ENCODE data around the gene SERINC5. TPM values are rescaled to one million over a fixed set of nuclear protein-coding genes. Genes with fewer than 3 reads are reported as not detected.
A peak's percentile ranks its signal among the peaks of the same experiment; 100 is the strongest.

Gene SERINC5
- total RNA-seq, 2 donors from 2014 or later: 134 to 183 TPM

GRCh38 chr5:80254767-80255430 is 949 bp downstream of the SERINC5 start:
- TF ChIP-seq CTCF (conservative IDR thresholded peaks at IDR 0.05): no peak

GRCh38 chr5:80251636-80252035 is 4.2 kb downstream of the SERINC5 start:
- Mint-ChIP-seq H3K27me3 (ENCODE audit: insufficient read depth) (no peaks in the 10 kb centered on the region), H3K27ac (no peak overlapping the region), H3K4me3 (no peak overlapping the region), H3K9me3 (no peaks in the 10 kb centered on the region), H3K4me1 (peaks cover 56% of the 10 kb centered on the region), H3K36me3 (ENCODE audit: low read depth) (peaks cover 14% of the 10 kb centered on the region)
- Histone ChIP-seq H3K4me3 (ENCODE audit: low read length) (peak overlapping the region; percentile 84), H3K27me3 (ENCODE audit: control insufficient read depth, insufficient read depth, low read length, poor library complexity, severe bottlenecking) (no peaks in the 10 kb centered on the region), H3K4me1 (ENCODE audit: control insufficient read depth, insufficient read depth, low read length) (peaks cover 12% of the 10 kb centered on the region), H3K27ac (ENCODE audit: low read depth, low read length) (no peak overlapping the region), H3K36me3 (ENCODE audit: control insufficient read depth, insufficient read depth, low read length) (peaks cover 31% of the 10 kb centered on the region), H3K9ac (ENCODE audit: extremely low read depth, low read length, poor library complexity, severe bottlenecking) (no peak overlapping the region), H3K9me3 (ENCODE audit: control insufficient read depth, low read length) (no peaks in the 10 kb centered on the region)
- TF ChIP-seq CTCF (conservative IDR thresholded peaks at IDR 0.05): no peak
- WGBS, 2 experiments (ENCODE audit: insufficient coverage in 1 of 2, insufficient read length in 1 of 2): 94% methylated on average over 8 of the region's 8 CpGs
- DNase-seq: no peak

More at GRCh38 chr5:80254767-80255430, 949 bp downstream of the SERINC5 start:
- Mint-ChIP-seq H3K9me3 (no peaks in the 10 kb centered on the region), H3K27me3 (ENCODE audit: insufficient read depth) (no peaks in the 10 kb centered on the region), H3K36me3 (ENCODE audit: low read depth) (peaks cover 5% of the 10 kb centered on the region), H3K27ac (peak overlapping the region; percentile 1), H3K4me3 (peak overlapping the region; percentile 88), H3K4me1 (peaks cover 43% of the 10 kb centered on the region)
- Histone ChIP-seq H3K9me3 (ENCODE audit: control insufficient read depth, low read length) (no peaks in the 10 kb centered on the region), H3K27me3 (ENCODE audit: control insufficient read depth, insufficient read depth, low read length, poor library complexity, severe bottlenecking) (no peaks in the 10 kb centered on the region), H3K9ac (ENCODE audit: extremely low read depth, low read length, poor library complexity, severe bottlenecking) (peak overlapping the region; percentile 62), H3K36me3 (ENCODE audit: control insufficient read depth, insufficient read depth, low read length) (peaks cover 20% of the 10 kb centered on the region), H3K4me3 (ENCODE audit: low read length) (peak overlapping the region; percentile 84), H3K4me1 (ENCODE audit: control insufficient read depth, insufficient read depth, low read length) (no peaks in the 10 kb centered on the region), H3K27ac (ENCODE audit: low read depth, low read length) (no peak overlapping the region)
- 0 to 2% methylated on average over 18 to 23 of the region's 23 CpGs for WGBS, 2 experiments (ENCODE audit: insufficient coverage in 1 of 2, insufficient read length in 1 of 2)
- no peak for DNase-seq

- H3K36me3 Mint-ChIP-seq (ENCODE audit: low read depth): peaks cover 14% of the 10 kb centered on the region
- Histone ChIP-seq H3K27ac (ENCODE audit: low read depth, low read length) (no peak overlapping the region), H3K27me3 (ENCODE audit: control insufficient read depth, insufficient read depth, low read length, poor library complexity, severe bottlenecking) (no peaks in the 10 kb centered on the region), H3K4me3 (ENCODE audit: low read length) (no peak overlapping the region), H3K4me1 (ENCODE audit: control insufficient read depth, insufficient read depth, low read length) (peaks cover 15% of the 10 kb centered on the region), H3K36me3 (ENCODE audit: control insufficient read depth, insufficient read depth, low read length) (peaks cover 31% of the 10 kb centered on the region), H3K9me3 (ENCODE audit: control insufficient read depth, low read length) (no peaks in the 10 kb centered on the region), H3K9ac (ENCODE audit: extremely low read depth, low read length, poor library complexity, severe bottlenecking) (no peak overlapping the region)
- H3K9me3 Mint-ChIP-seq: no peaks in the 10 kb centered on the region
- H3K27me3 Mint-ChIP-seq (ENCODE audit: insufficient read depth): no peaks in the 10 kb centered on the region
- peaks cover 63% of the 10 kb centered on the region for H3K4me1 Mint-ChIP-seq
- WGBS, 2 experiments (ENCODE audit: insufficient coverage in 1 of 2, insufficient read length in 1 of 2): 81 to 88% methylated on average over 6 to 7 of the region's 7 CpGs
- H3K27ac Mint-ChIP-seq: peak overlapping the region; percentile 1
- no peak for TF ChIP-seq CTCF (conservative IDR thresholded peaks at IDR 0.05)
- no peak overlapping the region for H3K4me3 Mint-ChIP-seq
- DNase-seq: no peak
These were observed 5.0 kb downstream of the SERINC5 start for GRCh38 chr5:80250801-80251200.

All from endodermal cell (in vitro differentiated cells).